Lower leg skin (tissue), 4 donors: ENCODE results near the gene PRMT7. TPM values are rescaled to one million over a fixed set of nuclear protein-coding genes. Genes with fewer than 3 reads are reported as not detected.

ENCODE experiments used
- DNase-seq, 2 donors: peaks; one replicate each; pipeline ENCODE4 v3.0.0-alpha.2; 2019; ENCODE audit warnings: low spot score in 2 of 2
- H3K4me3 ChIP-seq: fragments of 200-600 bp; sonication (generic); 2 replicates; pipeline ENCODE4 v1.5.1; 2017; ENCODE audit warnings: mild to moderate bottlenecking, low read depth; ENCODE audit not compliant: poor library complexity, severe bottlenecking
- POLR2A ChIP-seq, 2 donors: fragments of 450-650 bp; IDR thresholded peaks; one replicate each; pipeline ENCODE4 v1.6.1; 2016 to 2017; ENCODE audit warnings: antibody characterized with exemption in 2 of 2, mild to moderate bottlenecking in 1 of 2, moderate library complexity in 1 of 2
- WGBS, 2 donors: methylation state at CpG; one replicate each; pipeline ENCODE4 v1.1.5; 2018; 5-methylcytosine and 5-hydroxymethylcytosine counted together
- intact Hi-C: fragments of 100-400 bp; cut with DNase I; formaldehyde crosslinking; loops from one replicate; pipeline ENCODE4 v1.15.0; 2023; ENCODE audit warnings: low total_unique reads
- total RNA-seq, 4 donors: library from RNA; depleted of rRNA; stranded (reverse); fragments of >200 nt; gene quantifications; one replicate each; pipeline ENCODE4 v1.1.0, GENCODE V29; 2016
- TF ChIP-seq, protein P1 (sequence below), 3 donors: fragments of 450-650 bp; IDR thresholded peaks; one replicate each; pipeline ENCODE4 v1.5.1; 2016; ENCODE audit warnings: antibody characterized with exemption in 3 of 3, mild to moderate bottlenecking in 3 of 3, moderate library complexity in 2 of 3

PRMT7 gene
- total RNA-seq, 4 donors from 2014 or later: 29.9 to 62.4 (median 45.9) TPM

DNA sequence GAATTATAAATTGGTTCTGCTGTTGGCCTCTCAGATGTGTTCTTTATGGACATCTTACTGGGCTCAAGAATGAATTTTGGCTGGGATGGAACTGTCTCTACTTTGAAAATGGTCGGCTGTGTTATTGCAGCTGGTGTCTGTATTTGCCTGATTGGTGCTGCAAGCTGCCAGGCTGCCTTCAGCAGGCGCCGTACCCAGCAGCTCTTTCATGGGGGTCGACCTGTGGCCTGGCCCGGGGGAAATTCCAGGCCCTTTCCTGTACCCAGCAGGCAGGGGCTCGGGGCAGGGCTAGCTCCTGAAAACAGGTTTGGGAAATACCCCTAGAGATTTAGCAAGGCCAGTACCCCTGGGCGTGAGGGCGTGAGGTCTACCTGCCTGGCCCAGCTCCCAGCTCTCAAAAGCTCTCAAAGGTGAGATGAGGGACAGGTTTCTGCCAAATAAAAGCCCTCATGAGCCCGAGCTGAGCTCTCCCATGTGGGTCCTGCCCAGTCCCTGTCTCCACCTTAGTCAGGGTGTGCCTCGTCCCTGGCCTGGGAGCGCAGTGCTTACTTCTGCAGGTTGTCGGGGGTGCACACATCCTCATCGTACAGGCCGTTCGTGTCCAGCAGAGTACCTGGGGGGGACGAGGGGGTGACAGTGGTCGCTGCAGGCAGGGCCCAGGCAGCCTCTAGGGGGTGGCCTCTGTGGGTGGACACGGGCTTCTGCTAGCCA lies 52.3 kb downstream of the PRMT7 start:
- 60 to 66% methylated on average over 18 of the region's 18 CpGs for WGBS, 2 donors
- no peak for DNase-seq
- TF ChIP-seq, protein P1, sequence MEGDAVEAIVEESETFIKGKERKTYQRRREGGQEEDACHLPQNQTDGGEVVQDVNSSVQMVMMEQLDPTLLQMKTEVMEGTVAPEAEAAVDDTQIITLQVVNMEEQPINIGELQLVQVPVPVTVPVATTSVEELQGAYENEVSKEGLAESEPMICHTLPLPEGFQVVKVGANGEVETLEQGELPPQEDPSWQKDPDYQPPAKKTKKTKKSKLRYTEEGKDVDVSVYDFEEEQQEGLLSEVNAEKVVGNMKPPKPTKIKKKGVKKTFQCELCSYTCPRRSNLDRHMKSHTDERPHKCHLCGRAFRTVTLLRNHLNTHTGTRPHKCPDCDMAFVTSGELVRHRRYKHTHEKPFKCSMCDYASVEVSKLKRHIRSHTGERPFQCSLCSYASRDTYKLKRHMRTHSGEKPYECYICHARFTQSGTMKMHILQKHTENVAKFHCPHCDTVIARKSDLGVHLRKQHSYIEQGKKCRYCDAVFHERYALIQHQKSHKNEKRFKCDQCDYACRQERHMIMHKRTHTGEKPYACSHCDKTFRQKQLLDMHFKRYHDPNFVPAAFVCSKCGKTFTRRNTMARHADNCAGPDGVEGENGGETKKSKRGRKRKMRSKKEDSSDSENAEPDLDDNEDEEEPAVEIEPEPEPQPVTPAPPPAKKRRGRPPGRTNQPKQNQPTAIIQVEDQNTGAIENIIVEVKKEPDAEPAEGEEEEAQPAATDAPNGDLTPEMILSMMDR (IDR thresholded peaks at IDR 0.05): no peak
- no peak for TF ChIP-seq POLR2A (IDR thresholded peaks at IDR 0.05)
- intact Hi-C loops: no loop called here
- no peak overlapping the region for H3K4me3 ChIP-seq

DNA sequence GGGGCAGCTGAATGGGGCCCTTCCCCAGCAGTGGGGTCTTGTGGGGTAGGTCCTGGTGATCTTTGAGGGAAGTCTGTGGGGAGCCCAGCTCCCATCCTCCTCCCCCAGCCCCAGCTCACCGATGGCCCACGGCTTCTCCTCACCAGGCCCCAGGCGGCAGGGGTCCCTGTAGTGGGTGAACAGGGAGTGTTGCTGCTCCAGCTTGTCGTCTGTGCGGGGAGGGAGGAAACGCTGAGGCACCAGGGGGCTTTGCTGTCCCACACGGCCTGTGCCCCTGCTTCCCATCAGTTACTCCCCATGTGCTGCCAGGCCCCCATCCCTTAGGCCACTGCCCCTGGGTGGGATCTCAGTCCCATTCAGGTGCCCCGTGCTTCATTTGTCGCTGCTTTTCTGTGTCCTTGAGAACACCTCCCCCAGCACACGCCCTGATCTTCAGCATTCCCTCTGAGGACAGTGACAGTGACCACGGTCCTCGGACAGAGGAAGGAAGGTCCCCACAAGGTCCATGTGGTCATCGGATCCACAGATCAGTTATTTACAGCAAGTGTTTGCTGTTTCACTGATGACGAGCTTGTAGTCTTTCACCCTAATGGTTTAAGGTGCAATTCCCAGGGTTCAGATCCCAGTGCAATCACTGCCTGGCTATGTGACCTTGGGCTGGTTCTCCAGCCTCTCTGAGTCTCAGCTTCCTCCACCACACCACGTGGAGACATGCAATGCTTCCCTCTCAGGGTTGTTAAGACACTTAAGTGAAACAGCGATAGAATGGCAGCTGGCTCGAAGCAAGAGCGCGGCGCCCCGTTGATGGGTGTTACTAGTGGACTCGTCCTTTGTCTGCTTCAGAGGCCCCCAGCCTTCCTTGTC lies 53.1 kb downstream of the PRMT7 start:
- WGBS, 2 donors: 64% methylated on average over 20 to 22 of the region's 22 CpGs
- TF ChIP-seq, protein P1 (IDR thresholded peaks at IDR 0.05): no peak
- TF ChIP-seq POLR2A (IDR thresholded peaks at IDR 0.05): no peak
- DNase-seq: no peak
- no peak overlapping the region for H3K4me3 ChIP-seq
- intact Hi-C loops: no loop called here

DNA sequence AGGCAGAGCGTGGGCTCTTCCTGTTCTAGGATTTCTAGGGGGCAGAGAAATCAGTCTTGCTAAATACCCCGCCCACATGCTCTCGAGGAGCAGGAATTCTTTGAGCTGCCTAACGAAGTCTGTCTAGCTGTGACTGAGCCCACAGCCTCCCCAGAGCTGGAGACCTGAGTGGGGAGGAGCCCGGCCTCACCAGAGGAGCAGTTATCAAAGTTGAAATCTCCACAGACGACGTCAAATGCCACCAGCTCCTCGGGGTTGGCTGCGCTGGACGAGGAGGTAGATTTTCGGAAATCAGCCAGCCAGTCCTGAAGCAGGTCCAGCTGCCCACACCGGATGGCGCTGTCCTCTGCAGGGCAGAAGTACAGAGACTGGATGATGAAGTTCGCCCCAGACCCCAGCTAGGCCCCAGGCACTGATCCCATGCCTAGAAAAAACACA lies 53.8 kb downstream of the PRMT7 start:
- no peak for DNase-seq
- 51% methylated on average over 13 to 14 of the region's 14 CpGs for WGBS, 2 donors
- no peak overlapping the region for H3K4me3 ChIP-seq
- no peak for TF ChIP-seq POLR2A (IDR thresholded peaks at IDR 0.05)
- TF ChIP-seq, protein P1 (IDR thresholded peaks at IDR 0.05): no peak
- intact Hi-C loops: no loop called here

DNA sequence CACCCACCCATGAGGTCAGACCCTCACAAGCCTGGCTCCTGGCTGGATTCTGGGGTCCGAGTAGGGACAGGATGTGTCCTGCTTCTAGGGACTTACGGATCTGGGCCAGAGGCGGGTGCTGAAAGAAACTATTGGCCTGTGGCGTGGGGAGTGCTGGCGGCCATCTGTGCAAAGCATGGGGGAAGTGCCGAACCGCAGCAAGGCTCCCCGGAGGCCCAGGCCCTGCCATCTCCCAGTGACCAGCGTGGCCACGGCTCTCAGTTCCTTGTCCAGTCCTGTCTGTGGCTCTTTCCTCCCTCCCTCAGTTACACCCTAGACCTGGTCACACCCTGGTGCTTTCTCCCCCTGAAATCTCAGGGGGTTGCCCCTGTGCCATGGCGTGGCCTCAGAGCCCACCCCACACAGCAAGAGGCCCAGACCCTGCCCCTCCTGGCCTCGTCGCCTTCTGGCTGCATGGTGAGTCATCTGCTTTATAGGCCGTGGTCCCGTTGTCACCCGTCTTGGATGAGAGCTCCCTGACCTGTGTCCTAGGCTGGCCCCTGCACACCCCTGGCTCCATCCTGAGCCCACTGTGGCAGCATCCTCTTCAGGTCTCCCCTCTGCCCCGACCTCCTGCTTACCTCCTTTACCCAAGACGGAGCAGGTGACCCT lies 54.5 kb downstream of the PRMT7 start:
- no peak for DNase-seq
- no peak for TF ChIP-seq POLR2A (IDR thresholded peaks at IDR 0.05)
- TF ChIP-seq, protein P1 (IDR thresholded peaks at IDR 0.05): no peak
- WGBS, 2 donors: 35 to 53% methylated on average over 18 of the region's 18 CpGs
- H3K4me3 ChIP-seq: no peak overlapping the region
- intact Hi-C loops: no loop called here

DNA sequence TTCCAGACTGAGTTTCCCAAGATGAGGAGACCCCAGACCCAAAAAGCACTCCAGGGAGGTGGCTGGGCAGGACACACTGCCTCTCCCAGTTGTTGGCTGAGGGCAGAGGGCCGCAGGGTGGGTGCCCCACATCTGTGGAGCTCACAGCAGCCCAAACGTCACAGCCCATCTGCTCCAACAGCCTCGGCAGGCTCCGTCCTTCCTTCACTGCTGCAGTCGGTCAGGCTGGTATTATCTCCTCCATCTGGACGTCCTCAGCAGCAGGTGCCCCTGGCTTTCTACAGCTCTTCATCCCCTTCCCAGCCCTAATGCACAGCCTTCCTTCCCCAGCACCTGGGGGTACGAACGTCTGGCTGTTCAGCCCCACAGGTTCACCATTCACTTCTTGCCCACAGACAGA lies 55.2 kb downstream of the PRMT7 start:
- intact Hi-C loops: no loop called here
- 47 to 54% methylated on average over 6 to 8 of the region's 8 CpGs for WGBS, 2 donors
- no peak for DNase-seq
- no peak overlapping the region for H3K4me3 ChIP-seq
- TF ChIP-seq POLR2A (IDR thresholded peaks at IDR 0.05): no peak

DNA sequence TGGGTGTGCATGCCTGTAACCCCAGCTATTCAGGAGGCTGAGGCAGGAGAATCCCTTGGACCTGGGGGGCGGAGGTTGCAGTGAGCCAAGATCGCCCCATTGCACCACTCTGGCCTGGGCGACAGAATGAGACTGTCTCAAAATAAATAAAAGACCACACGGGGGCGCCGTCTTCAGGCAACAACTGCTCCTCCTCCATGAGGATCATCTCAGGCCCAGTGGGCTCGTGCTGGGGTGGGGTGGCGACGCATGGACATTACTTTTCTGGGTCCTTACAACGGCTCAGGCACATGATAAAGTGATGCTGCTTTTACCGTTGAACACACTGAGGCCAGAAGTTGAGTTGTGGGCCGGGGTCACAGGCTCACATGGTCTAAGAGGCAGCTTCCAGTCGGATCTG lies 56.2 kb downstream of the PRMT7 start:
- no peak for DNase-seq
- intact Hi-C loops: no loop called here
- 47 to 48% methylated on average over 13 of the region's 13 CpGs for WGBS, 2 donors
- H3K4me3 ChIP-seq: no peak overlapping the region
- TF ChIP-seq, protein P1 (IDR thresholded peaks at IDR 0.05): no peak
- no peak for TF ChIP-seq POLR2A (IDR thresholded peaks at IDR 0.05)
